ENCODE measurements around the gene OBSCN. TPM values are rescaled to one million over a fixed set of nuclear protein-coding genes. Genes with fewer than 3 reads are reported as not detected.

OBSCN gene
- total RNA-seq, 1 experiment from 2014 or later, result 33.3 TPM

DNA sequence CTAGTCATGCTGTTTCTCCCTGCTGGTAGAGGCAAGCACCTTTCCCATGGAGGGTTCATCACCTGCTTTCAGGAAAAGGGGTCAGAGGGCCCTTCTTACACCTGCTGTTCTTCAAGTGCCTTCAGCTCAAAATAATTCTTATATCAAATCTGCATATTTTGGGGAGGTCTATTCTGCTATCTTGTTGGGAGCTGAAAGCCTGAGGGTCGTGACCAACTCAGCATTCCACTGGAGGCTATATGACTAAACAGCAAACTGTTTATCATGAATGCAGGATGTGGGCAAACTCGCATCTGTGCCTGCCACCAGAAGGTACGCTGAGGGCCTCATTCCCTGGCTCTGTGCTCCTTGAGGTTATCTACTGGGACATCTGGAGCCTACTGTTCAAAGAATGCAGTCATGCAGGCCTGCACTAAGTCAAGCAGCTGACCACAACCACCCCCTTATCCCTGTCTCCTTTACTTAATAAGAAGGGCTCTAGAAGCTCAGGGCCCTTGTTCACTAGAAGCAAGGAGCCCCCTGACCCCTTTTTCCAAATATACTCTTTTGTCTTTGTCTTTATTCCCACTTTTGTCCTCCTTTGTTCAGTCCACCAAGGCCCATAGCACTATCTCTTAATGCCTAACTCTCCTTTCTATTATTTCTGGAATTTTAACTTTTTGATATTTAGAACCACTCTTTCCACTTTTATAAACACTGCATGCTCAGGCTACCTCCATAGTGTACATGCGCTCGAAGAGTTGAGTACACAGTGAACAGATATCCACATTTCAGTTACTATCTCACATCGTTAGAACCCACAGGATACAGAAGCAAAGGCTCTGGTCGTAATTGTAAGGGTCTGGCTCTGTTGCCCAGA, 213.4 kb downstream of the OBSCN start:
- H3K56ac ChIP-seq (ENCODE audit: insufficient read length, low read depth, low read length), result no peak overlapping the region
- H3K79me2 ChIP-seq (ENCODE audit: insufficient read depth, low read length), result no peaks in the 10 kb centered on the region
- H3K4me1 Mint-ChIP-seq, result peaks cover 5 to 6% of the 10 kb centered on the region in 2 experiments; a peak in 3 of 4 replicates
- no peaks in the 10 kb centered on the region for H3K9me3 ChIP-seq (ENCODE audit: control insufficient read depth, low read depth, low read length)
- H3K4me3 Mint-ChIP-seq, result no peak overlapping the region
- H2BK120ac ChIP-seq (ENCODE audit: low read depth, low read length, poor library complexity, severe bottlenecking), result no peak overlapping the region
- no peaks in the 10 kb centered on the region for H3K36me3 Mint-ChIP-seq (ENCODE audit: insufficient read depth in 1 of 3, low read depth in 3 of 3)
- no peak overlapping the region for H2AK5ac ChIP-seq (ENCODE audit: insufficient read length, low read length)
- H2BK12ac ChIP-seq (ENCODE audit: insufficient read length, low read depth, low read length), result no peak overlapping the region
- peaks cover 28% of the 10 kb centered on the region; the same call in 1 of the 2 replicates for H3K27me3 ChIP-seq (ENCODE audit: insufficient read depth, low read length)
- H2BK15ac ChIP-seq (ENCODE audit: low read depth, low read length), result no peak overlapping the region
- no peak overlapping the region for H2AFZ ChIP-seq (ENCODE audit: low read length)
- H3K18ac ChIP-seq (ENCODE audit: insufficient read length, low read depth, low read length), result no peak overlapping the region
- no peaks in the 10 kb centered on the region for H3K79me1 ChIP-seq (ENCODE audit: insufficient read depth, low read depth, low read length, poor library complexity, severe bottlenecking)
- no peak overlapping the region for H2BK5ac ChIP-seq (ENCODE audit: insufficient read length, low read length)
- no peak for DNase-seq
- no CpG with 5 or more reads among the region's 7 CpGs for WGBS (ENCODE audit: extremely low coverage, insufficient read length, low lambda C conversion rate)
- H4K91ac ChIP-seq (ENCODE audit: insufficient read length, low read depth, low read length), result no peak overlapping the region
- TF ChIP-seq CTCF (conservative IDR thresholded peaks at IDR 0.05), result no peak
- peaks cover 1 to 3% of the 10 kb centered on the region in 2 experiments; a peak in 2 of 5 replicates for H3K9me3 Mint-ChIP-seq
- no peaks in the 10 kb centered on the region for H3K4me1 ChIP-seq (ENCODE audit: insufficient read depth, low read length)
- no peak overlapping the region for H3K9ac ChIP-seq (ENCODE audit: extremely low read depth, insufficient read length, low read length)
- no peaks in the 10 kb centered on the region for H3K23me2 ChIP-seq (ENCODE audit: insufficient read length, low read depth, low read length, poor library complexity, severe bottlenecking)
- no peak overlapping the region for H3T11ph ChIP-seq (ENCODE audit: low read length)
- no peak overlapping the region for H4K5ac ChIP-seq (ENCODE audit: insufficient read length, low read depth, low read length)
- H3K23ac ChIP-seq (ENCODE audit: insufficient read length, low read depth, low read length), result no peak overlapping the region
- no peak overlapping the region for H3K4ac ChIP-seq (ENCODE audit: low read depth, low read length)
- H3K14ac ChIP-seq (ENCODE audit: insufficient read depth, low read length), result no peak overlapping the region
- H3K27ac ChIP-seq (ENCODE audit: insufficient read length, low read depth, low read length), result no peak overlapping the region
- H3K27ac Mint-ChIP-seq, result no peak overlapping the region
- H3K4me2 ChIP-seq (ENCODE audit: insufficient read depth, insufficient read length, low read length), result no peak overlapping the region
- no peak overlapping the region for H4K8ac ChIP-seq (replicated peaks; ENCODE audit: insufficient read length, low read depth, low read length)
- H2BK20ac ChIP-seq (ENCODE audit: low read depth, low read length, poor library complexity, severe bottlenecking), result no peak overlapping the region
- H4K20me1 ChIP-seq (ENCODE audit: control insufficient read depth, insufficient read depth, insufficient read length), result no peaks in the 10 kb centered on the region
- H3K27me3 Mint-ChIP-seq (ENCODE audit: low read depth), result peaks cover 89% of the 10 kb centered on the region

Data from H9 (cell line).